COR-L47 (cell line): ENCODE data around the gene THRB.
"Not testable (repeated sequence)": the region's sequence is repeated elsewhere in the genome, so short reads cannot be mapped to it uniquely, and the experiment has no call there.

Experiments
- DNase-seq: peaks from one replicate; lab custom pipeline; 2025; lab: John Stamatoyannopoulos, UW

Gene THRB

GRCh38 chr3:24446032-24446431, 48.6 kb downstream of the THRB start:
- DNase-seq = no peak

GRCh38 chr3:24443476-24443875, 51.2 kb downstream of the THRB start:
- DNase-seq = no peak

- DNase-seq = no peak
Measured at GRCh38 chr3:24440760-24441464, 53.7 kb downstream of the THRB start.

GRCh38 chr3:24439021-24439420, 55.6 kb downstream of the THRB start:
- DNase-seq = no peak

GRCh38 chr3:24437326-24437725, 57.3 kb downstream of the THRB start:
- DNase-seq = no peak

GRCh38 chr3:24435584-24435983, 59.1 kb downstream of the THRB start:
- DNase-seq = no peak

GRCh38 chr3:24434651-24435050, 60.0 kb downstream of the THRB start:
- no peak for DNase-seq

GRCh38 chr3:24433838-24434591, 60.6 kb downstream of the THRB start:
- DNase-seq = no peak

- DNase-seq = no peak
Measured at GRCh38 chr3:24432989-24433388, 61.7 kb downstream of the THRB start.

- no peak for DNase-seq
Measured at GRCh38 chr3:24428481-24428880, 66.2 kb downstream of the THRB start.

GRCh38 chr3:24426896-24427295, 67.8 kb downstream of the THRB start:
- DNase-seq = no peak

- DNase-seq = not testable (repeated sequence)
Measured at GRCh38 chr3:24420829-24421228, 73.8 kb downstream of the THRB start.

- no peak for DNase-seq
Measured at GRCh38 chr3:24420224-24420623, 74.4 kb downstream of the THRB start.

GRCh38 chr3:24419067-24419791, 75.4 kb downstream of the THRB start:
- DNase-seq = no peak

- no peak for DNase-seq
Measured at GRCh38 chr3:24417730-24418129, 76.9 kb downstream of the THRB start.

GRCh38 chr3:24416224-24416623, 78.4 kb downstream of the THRB start:
- DNase-seq = no peak

- no peak for DNase-seq
Measured at GRCh38 chr3:24415824-24416223, 78.8 kb downstream of the THRB start.

GRCh38 chr3:24413662-24414061, 81.0 kb downstream of the THRB start:
- DNase-seq = not testable (repeated sequence)

GRCh38 chr3:24410860-24411259, 83.8 kb downstream of the THRB start:
- no peak for DNase-seq

GRCh38 chr3:24407980-24408680, 86.5 kb downstream of the THRB start:
- no peak for DNase-seq

GRCh38 chr3:24406900-24407299, 87.8 kb downstream of the THRB start:
- DNase-seq = no peak

GRCh38 chr3:24405057-24405456, 89.6 kb downstream of the THRB start:
- DNase-seq = no peak
